Measurements from ENCODE around the gene DLG2. TPM values are rescaled to one million over a fixed set of nuclear protein-coding genes. Genes with fewer than 3 reads are reported as not detected.

DLG2 gene
- total and polyA plus RNA-seq, 9 donors = 2.5 to 20.7 (median 12.0) TPM

GRCh38 chr11:83685730-83686129 is 1941.4 kb downstream of the DLG2 start:
- intact Hi-C loops (cut with DNase I) = no loop called here
- 82 to 86% (median 86%) methylated on average over 2 of the region's 2 CpGs for WGBS, 3 donors

GRCh38 chr11:83684071-83684470 is 1943.1 kb downstream of the DLG2 start:
- Histone ChIP-seq H3K4me1 (ENCODE audit: insufficient read depth) (no peaks in the 10 kb centered on the region), H3K9me3 (no peaks in the 10 kb centered on the region), H3K4me3 (no peak overlapping the region), H3K36me3 (no peaks in the 10 kb centered on the region), H3K27ac (no peak overlapping the region), H3K27me3 (no peaks in the 10 kb centered on the region)
- TF ChIP-seq CTCF (IDR thresholded peaks at IDR 0.05) = no peak
- no peak for TF ChIP-seq POLR2A (IDR thresholded peaks at IDR 0.05)
- TF ChIP-seq EP300 (IDR thresholded peaks at IDR 0.05) = no peak
- DNase-seq = no peak
- 81 to 83% (median 83%) methylated on average over 4 of the region's 4 CpGs for WGBS, 3 donors
- intact Hi-C loops (cut with DNase I) = no loop called here

More at GRCh38 chr11:83685730-83686129, 1941.4 kb downstream of the DLG2 start:
- H3K27me3 ChIP-seq = no peaks in the 10 kb centered on the region
- TF ChIP-seq CTCF (IDR thresholded peaks at IDR 0.05) (no peak), POLR2A (IDR thresholded peaks at IDR 0.05) (no peak), EP300 (IDR thresholded peaks at IDR 0.05) (no peak)
- H3K4me1 ChIP-seq (ENCODE audit: insufficient read depth) = no peaks in the 10 kb centered on the region
- no peaks in the 10 kb centered on the region for H3K36me3 ChIP-seq
- H3K4me3 ChIP-seq = no peak overlapping the region
- no peaks in the 10 kb centered on the region for H3K9me3 ChIP-seq
- H3K27ac ChIP-seq = no peak overlapping the region
- no peak for DNase-seq

- no peak for DNase-seq
- Histone ChIP-seq H3K4me1 (ENCODE audit: insufficient read depth) (no peaks in the 10 kb centered on the region), H3K4me3 (no peak overlapping the region), H3K36me3 (no peaks in the 10 kb centered on the region), H3K27me3 (no peaks in the 10 kb centered on the region), H3K9me3 (no peaks in the 10 kb centered on the region), H3K27ac (no peak overlapping the region)
- intact Hi-C loops (cut with DNase I) = no loop called here
- WGBS, 3 donors = 85 to 96% (median 91%) methylated on average over 1 of the region's 1 CpG
- no peak for TF ChIP-seq CTCF (IDR thresholded peaks at IDR 0.05)
These were observed 1944.6 kb downstream of the DLG2 start for GRCh38 chr11:83682611-83682973.

- intact Hi-C loops (cut with DNase I) = no loop called here
These were observed 1945.1 kb downstream of the DLG2 start for GRCh38 chr11:83681906-83682610.

More at GRCh38 chr11:83681906-83682610, 1945.1 kb downstream of the DLG2 start:
- Histone ChIP-seq H3K36me3 (no peaks in the 10 kb centered on the region), H3K27ac (no peak overlapping the region), H3K4me3 (peak overlapping the region; percentile 1), H3K4me1 (ENCODE audit: insufficient read depth) (no peaks in the 10 kb centered on the region), H3K9me3 (no peaks in the 10 kb centered on the region), H3K27me3 (no peaks in the 10 kb centered on the region)
- DNase-seq = no peak
- no peak for TF ChIP-seq CTCF (IDR thresholded peaks at IDR 0.05)
- no peak for TF ChIP-seq POLR2A (IDR thresholded peaks at IDR 0.05)
- no peak for TF ChIP-seq EP300 (IDR thresholded peaks at IDR 0.05)
- 48 to 63% (median 51%) methylated on average over 10 of the region's 10 CpGs for WGBS, 3 donors

All from ovary (tissue), 9 donors.